HL-60/S4 (cell line): ENCODE results near the gene HNRNPLL.
"Not testable (repeated sequence)": the region's sequence is repeated elsewhere in the genome, so short reads cannot be mapped to it uniquely, and the experiment has no call there.

ENCODE experiments used
- in situ Hi-C: fragments of 300-500 bp; cut with MboI; formaldehyde crosslinking; loops from 2 replicates; pipeline ENCODE4 v1.14.3; 2022; ENCODE audit warnings: low sequenced_read_pairs

The HNRNPLL gene

DNA sequence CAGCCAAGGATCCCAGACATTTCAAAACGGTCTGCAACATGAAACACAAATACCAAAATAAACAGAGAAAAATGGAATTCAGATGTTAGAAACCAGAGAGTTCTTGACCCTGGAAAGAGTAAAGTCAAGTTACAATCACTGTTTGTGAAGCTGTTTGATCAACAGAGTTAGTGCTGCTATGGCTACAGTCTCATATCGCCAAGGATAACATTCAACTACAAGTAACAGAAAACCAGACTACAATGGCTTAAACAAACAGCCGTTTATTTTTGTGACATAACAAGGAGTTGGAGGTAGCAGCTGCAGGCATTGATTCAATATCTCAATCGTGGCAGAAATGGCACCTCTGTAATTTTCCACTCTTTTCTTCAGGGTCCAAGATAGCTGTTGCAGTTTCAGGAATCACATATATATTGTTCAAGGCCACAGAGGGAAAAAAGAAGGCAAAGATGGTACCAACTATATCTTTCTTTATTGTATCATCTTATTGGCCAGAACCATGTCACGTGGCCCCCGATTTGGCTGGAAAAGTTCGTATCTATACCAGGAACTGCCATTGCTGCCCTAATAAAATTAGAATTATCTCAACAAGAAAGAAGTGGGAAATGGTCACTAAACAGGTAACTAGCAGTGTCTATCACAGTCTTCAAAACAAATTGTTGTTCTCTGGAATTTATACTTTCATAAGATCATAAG, 17.7 kb upstream of the HNRNPLL start:
- in situ Hi-C loops: no loop called here

DNA sequence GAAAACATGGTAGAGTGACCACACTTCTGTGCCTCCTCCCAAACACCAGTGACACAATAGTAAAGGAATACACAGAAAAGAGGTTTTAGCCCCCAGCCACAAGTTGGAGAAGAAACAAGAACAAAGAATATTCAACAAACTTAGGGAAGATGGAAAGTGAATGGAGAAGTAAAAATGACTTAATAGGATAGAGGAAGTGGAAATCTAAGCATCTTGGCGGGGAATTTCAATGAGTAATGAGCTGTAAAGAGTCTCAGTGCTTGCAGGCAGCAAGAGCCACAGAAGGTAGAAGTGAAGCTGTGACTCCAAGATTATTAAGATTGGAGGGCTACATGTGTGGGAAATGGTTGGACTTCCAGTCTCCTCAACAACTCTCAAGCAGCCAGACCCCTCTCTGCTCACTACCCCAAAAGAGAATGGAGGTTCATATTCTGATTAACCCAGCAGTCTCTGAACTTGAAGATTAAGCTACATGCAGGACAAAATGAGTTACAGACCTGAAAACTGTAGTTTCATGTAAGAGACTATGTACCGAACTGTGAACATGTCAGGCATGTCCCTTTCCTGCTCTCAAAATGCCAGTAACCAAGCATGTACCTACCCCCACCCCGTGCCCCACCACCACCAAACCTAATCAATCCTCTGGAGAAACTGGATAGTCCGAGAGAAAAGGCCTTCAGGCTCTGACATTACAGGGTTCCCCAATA, 16.9 kb upstream of the HNRNPLL start:
- in situ Hi-C loops: no loop called here

DNA sequence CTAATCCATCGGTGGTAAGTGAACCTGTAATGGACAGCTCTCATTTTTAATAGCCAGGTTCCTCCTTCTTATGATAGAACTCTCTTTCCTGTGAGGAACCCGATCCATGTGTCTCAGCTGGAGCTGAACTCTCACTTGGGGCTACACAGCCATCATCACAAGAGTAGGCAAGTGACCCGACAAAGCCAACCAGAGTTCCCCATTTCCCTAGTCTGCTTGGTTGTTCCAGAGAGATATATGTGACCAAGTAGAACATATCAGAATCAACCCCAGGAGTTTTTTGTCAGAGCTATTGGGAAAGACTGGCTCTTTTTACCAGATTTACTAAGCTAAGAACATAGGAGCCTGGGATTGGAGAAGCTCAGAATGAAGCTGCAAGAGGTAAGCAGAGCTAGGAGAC, 14.6 kb upstream of the HNRNPLL start:
- in situ Hi-C loops: no loop called here

DNA sequence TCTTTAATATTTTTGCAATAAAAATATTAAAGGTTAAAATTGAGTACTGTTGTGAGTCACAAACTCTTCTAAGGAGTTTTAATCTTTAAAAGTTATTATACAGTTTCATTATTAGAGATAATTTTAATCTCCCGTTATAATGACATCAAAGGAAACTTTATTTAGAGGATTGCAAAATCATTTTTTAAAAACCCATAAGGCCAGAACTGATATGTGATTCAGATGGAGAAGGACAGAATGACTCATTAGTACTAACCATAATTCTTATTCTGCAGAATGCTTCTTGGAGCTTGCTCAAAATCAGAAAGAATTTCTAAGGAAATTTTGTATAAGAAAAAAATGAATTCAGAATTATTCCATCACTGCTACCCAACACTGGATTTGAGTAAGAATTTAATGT, 12.5 kb upstream of the HNRNPLL start:
- in situ Hi-C loops: no loop called here

DNA sequence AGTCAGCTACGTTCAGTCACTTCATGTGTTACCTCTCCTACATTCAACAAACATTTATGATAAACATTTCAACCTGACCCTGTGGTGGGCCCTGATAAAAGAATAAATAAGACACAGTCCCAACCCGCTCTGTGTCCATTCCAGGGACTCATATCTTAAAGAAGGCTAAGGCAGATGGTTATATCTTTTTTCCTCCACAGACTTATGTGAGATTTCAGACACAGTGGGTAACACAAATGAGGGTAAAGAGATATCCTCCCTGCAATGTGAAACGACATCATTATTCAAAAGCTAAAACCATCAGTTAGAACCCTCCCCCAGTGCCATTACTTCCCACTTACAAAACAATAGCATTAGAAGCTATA, 11.1 kb upstream of the HNRNPLL start:
- in situ Hi-C loops: no loop called here

DNA sequence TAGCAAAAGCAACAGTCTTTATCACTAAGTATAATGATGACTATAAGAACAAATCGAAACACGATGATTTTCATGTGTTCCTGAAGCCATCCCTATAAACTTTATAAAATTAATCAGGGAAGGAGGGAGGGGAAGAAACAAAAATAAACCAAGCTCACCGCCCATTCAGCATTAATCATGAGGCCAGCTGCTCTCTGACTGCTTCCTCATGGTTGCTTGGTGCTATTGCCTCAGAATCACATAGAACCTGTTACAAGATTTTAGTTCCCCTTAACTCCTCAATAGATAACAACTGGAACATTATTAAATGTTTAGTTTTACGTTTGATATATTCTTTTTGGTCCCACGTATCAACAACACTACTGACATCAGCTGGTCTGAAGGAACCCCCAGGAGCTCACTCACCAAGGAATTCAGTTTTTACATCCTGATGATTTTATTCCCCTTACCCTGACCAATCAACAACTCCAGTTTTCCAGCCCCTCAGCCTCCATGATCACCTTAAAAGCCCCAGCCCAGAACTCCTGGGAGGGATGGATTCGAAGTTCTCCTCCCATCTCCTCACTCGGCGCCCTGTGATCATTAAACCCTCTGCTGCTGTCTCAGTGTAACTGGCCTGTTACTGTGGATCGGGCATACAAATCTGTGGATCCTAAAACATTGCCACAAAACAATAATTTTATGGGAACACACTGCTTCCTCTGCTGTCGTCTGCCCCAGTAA, 10.6 kb upstream of the HNRNPLL start:
- in situ Hi-C loops: no loop called here

DNA sequence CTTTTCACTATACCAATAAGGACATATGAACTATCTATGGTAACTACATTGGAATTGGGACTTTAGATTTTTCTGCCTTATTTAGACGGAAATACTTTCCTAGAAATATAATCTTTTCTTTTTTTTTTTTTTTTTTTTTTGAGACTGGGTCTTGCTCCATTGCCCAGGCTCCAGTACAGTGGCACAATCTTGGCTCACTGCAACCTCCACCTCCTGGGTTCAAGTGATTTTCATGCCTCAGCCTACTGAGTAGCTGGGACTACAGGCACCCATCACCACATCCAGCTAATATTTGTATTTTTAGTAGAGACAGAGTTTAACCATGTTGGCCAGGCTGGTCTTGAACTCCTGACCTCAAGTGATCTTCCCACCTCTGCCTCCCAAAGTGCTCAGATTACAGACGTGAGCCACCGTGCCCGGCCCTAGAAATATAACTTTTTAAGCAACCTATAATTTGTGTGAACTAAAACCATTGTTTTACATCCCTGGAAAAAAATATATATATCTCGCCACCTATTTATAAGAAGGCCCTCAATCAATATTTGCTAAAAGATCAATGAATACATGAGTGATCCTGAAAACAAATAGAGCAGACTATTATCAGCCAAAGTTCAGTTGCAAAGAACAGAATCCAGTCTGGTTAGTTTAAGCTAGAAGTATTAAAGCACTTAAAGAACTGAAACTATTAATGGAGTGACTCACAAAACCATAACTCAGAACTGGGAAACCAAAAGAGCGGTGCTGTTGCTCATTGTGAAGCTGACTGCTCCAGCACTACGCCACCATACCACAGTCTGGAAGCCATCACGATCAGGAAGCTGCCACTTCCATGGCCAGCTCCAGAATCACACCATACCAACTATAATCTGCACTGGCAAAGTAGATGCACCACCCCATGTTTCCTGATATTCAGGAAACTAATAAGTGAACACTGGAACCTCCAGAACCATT, 8.4 kb upstream of the HNRNPLL start:
- in situ Hi-C loops: no loop called here

DNA sequence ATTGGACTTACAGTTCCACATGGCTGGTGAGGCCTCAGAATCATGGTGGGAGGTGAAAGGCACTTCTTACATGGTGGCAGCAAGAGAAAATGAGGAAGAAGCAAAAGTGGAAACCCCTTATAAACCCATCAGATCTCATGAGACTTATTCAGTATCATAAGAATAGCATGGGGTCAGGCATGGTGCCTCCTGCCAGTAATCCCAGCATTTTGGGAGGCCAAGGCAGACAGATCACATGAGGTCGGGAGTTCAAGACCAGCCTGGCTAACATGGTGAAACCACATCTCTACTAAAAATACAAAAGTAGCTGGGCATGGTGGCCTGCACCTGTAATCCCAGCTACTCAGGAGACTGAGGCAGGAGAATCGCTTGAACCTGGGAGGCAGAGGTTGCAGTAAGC, 6.5 kb upstream of the HNRNPLL start:
- in situ Hi-C loops: not testable (repeated sequence)

DNA sequence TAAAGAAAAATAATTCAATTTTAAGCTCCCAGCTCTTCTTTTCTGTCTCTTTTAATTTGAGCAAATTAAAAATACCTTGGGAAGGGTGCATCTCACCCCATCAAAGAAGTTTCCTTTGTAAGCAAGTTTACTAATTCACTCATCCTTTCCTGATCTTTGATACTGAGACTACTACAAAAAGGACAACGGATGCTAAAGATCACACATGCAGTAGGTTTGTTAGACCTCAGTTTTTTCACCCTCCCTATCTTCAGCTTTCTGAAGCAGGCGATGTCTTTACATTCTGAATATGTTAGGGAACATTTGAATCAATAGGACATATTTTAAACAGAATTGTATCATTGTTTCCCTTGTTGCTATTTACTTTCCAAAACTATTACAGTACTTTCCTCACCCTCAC, 6.0 kb upstream of the HNRNPLL start:
- in situ Hi-C loops: no loop called here

DNA sequence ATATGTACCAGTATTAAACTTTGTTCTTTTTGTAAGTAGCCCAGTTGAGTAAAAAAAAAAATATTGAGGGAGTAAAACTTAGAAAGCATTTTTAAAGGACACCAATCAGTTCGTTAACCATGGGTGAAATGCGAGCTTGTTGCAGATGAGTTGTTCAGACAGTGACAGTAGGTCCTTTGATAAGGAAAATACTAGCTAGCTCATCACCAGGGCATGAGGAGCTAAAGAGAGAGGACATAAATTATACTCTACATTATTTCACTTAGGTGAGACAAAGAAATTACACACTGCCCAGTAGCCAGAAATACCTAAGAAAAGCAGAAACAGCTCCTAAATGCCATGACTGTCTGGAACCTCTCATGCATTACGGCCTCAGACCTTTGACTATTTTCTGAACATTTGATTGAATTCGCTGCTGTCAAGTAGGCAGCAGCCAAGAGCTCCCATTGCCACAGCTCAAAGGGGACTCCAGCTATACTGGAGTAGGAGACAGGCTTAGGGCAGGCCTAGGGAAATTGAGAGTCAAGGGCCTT, 2.6 kb upstream of the HNRNPLL start:
- in situ Hi-C loops: no loop called here

DNA sequence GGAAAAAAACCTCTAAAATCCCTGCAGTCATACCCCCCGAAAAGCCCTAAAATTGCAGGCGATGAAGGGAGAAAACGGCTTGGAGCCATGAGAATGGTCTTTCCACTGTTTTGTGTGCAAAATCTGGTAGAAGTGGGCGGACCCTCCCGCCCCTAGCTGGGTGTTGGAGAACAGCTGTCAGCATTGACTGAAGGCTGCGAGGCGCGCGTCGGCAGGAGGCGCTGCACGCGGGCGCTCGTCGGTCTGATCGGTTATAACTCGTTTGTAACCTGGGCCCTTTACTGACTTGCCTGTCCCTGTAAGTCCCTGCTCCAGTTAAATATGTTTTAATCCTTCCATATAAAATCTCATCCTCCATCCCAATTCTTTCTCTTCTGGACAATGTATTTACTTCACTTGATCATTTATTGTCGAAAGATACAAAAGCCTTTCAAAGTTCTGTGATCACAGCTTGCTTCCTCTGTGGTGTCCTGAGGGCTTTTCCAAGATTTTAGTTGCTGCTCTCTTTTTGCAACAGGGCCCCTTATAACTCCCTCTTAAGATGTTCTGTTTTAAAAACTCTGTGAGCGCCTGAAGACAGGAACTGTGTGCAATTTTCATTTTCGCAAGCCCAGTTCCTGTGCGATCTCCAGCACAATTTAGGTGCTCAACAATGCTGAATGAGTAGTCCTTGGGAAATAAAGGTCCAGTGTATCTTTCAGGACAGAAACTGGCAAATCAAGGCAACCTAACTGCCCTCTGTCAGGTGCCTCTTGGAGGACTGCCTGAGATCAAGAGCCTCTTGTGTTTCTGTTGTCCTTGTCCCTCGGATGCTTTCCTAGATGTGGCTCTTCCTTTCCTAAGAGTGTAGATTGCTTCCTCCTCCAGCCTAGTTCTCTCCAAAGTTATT, 918 bp upstream of the HNRNPLL start:
- in situ Hi-C loops: no loop called here

DNA sequence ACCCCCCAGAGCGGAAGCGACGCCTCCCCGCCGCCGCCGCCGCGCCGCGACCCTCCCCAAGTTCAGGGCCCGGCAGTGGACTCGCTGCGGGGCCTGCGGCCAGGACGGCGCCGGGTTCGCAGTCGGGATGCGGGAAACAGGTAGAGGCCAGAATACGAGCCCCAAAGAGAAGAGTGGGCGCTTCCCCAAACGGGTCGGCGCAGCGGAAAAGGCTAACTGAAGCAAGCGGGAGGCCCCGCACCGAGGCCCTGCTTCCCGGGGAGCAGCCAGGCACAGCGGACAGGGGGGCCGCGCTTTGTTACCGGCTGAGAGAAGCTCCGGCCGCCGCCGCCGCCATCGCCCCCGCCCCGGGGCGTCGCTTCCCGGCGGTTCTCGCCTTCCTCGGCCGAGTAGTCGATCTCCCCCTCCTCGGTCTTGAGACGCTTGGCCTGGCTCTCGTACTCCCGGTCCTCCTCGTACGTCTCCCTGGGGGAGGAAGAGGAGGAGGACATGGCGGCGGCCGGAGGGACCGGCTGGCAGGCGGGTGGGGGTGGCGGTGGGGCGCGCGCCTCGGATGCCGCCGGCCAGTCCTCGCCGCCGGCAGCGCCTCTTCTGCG, 494 bp downstream of the HNRNPLL start:
- in situ Hi-C loops: no loop called here

DNA sequence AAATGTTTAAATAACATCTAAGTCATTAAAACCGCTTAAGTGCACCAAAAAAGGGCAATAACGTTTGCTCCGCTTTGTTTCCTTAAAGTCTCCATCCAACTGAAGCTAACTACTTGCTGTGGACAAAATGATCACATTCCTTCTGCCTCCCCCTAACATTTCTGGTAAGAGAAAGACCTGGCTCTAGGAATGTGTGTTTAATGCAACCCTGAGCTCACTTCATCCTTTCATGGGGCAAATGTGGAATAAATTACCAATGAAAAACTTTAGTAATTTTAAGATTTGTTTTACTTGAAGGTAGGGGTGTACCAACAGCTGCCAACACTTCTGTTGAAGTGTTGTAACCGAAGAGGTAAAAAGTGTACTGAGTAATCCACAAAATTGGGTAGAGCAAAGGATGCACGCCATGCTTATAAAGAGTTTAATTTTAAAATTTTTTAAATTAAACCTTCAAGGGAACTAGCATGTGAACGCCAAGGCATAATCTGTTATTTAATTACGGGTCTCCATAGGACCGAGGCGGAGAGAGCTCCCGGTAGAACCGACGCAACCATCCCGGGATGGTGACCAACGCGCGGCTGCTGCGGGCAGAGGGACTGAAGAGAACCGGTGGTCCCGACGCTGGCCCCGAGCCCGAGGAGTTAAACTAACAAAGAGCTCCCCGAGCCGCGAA, 1.1 kb downstream of the HNRNPLL start:
- in situ Hi-C loops: no loop called here

DNA sequence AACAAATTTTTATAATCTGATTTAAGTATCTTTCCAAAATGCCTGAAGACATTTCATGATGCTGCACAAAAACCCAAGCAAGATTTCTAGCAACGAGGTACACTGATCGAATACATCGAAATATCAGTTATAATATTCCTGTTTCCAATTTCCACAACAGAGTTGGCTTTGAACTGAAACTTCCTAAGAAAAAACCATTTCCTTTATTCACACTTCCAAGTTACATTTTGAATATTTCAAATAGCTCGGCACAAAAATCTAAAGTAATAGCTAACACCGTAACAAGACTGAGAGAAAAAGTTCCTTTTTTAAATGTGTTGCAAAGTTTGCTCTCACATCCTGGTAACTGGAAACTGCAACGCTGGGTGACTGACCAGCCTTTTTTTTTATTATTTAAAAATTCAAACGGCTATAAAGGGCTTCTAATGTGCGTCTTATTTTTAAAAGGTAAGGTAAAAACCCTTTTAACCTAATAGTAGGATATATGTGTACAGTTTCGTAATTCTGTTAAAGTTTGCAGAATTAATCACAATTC, 1.7 kb downstream of the HNRNPLL start:
- in situ Hi-C loops: no loop called here

DNA sequence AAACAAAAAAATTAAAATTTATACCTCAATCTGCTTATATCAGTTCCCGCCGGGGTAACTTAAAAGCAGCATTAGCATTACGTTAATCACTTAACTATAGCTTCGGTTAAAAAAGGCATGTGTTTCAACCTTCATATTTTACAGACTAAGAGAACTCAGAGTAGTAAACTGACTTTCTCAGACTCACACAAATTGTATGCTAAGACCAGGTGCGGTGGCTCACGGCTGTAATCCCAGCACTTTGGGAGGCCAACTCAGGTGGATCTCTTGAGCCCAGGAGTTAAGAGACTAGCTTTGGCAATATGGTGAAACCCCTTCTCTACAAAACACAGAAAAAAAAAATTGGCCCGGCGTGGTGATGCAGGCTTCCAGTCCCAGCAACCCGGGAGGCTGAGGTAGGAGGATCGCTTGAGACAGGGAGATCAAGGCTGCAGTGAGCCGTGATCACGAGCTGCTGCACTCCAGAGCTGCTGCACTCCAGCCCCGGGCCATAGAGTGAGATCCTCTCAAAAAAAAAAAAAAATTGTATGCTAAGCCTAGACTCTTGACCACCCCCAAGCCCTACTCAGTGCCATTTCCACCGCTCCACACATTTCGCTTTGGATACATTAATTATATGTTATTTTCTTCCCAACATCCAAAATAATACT, 2.4 kb downstream of the HNRNPLL start:
- in situ Hi-C loops: no loop called here

DNA sequence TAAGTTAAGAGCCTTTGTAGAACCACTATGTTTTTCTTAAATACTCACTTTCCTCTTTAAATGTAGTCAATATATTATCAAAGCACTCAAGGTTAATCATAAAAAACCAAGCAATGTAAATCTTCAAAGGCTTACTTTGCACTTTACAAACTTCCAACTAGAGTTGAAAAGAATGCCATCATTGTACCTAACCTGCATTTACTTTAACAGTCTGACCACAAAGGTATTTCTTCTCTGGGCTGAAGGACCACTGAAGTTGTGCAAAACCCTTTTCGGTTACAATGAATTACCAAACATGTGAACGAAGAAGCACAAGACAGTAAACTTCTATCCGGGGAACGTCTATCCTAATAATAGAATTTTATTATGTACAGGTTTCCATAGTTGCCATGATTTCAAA, 3.0 kb downstream of the HNRNPLL start:
- in situ Hi-C loops: no loop called here

DNA sequence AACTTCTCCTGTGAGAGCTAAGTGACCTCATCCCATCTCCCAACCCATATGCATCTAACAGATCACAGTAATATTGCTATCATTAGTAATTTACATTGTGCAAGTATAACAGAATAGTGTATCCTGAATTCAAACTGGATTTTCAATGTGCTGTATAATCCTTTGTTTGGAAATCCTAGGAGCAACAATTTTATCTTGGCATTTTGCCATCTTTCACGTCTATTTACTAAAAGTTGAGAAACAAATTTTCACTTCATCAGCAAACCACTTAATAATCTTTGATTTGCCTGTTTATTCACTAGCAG, 3.8 kb downstream of the HNRNPLL start:
- in situ Hi-C loops: no loop called here
